NCI-H748 (cell line): ENCODE results near the gene AQP11.
"Not testable (repeated sequence)": the region's sequence is repeated elsewhere in the genome, so short reads cannot be mapped to it uniquely, and the experiment has no call there.

Source experiments
- DNase-seq: peaks from one replicate; lab custom pipeline; 2025; ENCODE audit not compliant: unreplicated experiment; lab: John Stamatoyannopoulos, UW

The AQP11 gene

DNA sequence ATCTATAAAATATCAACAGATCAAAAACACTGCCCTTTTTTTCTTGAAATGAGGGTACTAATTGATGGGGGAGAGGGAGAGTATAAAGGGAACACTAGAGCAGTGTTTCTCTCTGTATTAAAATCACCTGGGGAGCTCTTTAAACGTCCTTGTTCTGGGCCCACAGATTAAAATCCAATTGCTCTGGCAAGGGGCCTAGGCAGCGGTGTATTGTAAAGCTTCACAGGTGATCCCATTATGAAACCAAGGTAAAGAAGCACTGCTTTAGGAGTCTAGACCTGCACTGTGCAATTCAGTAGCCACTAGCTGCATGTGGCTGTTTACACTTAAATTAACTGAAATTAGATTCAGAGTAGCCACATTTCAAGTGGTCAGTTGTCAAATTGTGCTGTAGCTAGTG lies 3.0 kb downstream of the AQP11 start:
- DNase-seq = peak; percentile 78

DNA sequence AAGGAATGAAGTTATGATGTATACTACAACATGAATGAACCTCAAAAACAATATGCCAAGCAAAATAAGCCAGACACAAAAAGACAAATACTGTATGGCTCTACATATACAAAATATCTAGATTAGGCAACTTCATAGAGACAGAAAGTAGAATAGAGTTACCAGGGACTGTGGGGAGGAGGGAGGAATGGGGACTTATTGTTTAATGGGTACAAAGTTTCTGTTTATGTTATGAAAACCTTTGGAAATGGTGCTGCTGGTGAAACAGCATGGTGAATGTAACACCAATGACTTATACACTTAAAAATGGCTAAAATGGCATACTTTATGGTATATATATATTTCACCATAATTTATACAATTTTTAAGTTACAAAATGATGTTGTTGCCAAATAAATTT lies 4.1 kb downstream of the AQP11 start:
- DNase-seq = no peak

DNA sequence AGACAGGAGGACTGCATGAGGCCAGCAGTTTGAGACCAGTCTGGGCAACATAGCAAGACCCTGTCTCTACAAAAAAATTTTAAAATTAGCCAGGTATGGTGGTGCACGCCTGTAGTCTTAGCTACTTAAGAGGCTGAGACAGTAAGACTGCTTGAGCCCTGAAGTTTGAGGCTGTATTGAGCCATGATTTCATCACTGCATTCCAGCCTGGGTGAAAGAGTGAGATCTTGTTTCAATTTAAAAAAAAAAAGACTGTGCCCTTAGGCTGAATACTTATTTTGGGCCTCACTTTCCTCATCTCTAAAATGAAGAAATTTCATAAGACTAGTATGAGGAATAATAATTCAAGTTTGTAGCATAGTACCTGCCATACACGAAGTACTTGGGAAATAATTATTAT lies 6.9 kb downstream of the AQP11 start:
- no peak for DNase-seq

DNA sequence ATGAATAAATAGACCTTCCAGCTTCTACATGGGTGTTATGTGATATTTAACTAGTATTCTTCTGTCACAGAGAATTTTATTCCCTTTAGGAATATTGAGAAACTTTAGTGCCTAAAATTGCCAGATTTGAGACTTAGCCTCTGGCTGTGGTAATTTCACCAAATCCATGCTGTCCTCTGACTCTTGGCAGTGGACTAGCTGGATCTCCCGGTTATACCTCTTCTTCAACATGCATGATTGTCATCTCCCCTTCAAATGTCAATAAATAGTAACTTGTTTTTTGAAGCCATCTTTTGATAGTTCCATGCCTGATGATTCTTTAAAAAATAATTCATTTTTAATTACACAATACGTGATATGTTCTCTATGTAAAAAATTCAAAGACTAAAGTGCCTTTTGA lies 8.4 kb downstream of the AQP11 start:
- DNase-seq = no peak

- no peak for DNase-seq
Measured at GRCh38 chr11:77602381-77603088, 12.8 kb downstream of the AQP11 start.

DNA sequence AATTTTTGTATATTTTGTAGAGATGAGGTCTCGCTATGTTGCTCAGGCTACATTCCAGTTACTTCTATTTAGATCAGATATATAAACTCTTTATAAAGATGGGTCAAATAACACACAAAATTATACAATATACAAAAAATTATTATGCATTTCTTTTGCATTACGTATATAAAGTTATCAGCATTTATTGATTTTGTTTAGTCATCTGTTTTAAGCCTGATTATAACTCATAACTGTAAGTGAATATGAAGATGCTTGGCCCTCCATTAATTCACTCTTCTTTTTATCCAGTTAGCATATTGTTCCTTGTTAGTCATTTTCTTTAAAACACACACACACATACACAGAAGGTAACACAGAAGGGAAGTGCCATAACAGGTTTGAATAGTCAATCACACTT lies 14.5 kb downstream of the AQP11 start:
- DNase-seq = no peak

DNA sequence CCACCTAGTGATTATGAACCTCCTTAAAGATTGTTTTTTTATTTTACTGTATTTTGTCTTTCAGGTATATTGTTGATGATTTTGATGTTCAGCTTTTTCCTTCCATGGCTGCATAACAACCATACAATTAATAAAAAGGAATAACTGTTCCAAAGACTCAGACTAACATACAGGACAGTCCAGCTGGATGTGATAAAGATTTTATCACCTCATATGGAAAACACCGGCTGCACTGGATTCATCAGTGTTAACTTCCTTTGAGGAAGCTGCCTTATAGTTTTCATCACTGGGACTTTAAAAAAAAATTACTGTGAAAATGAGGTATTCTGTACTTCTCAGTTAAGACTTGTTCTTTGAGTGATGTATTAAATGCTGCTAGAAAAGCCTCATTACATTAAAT lies 19.5 kb downstream of the AQP11 start:
- no peak for DNase-seq

GRCh38 chr11:77611921-77612320 lies 22.2 kb downstream of the AQP11 start:
- no peak for DNase-seq

DNA sequence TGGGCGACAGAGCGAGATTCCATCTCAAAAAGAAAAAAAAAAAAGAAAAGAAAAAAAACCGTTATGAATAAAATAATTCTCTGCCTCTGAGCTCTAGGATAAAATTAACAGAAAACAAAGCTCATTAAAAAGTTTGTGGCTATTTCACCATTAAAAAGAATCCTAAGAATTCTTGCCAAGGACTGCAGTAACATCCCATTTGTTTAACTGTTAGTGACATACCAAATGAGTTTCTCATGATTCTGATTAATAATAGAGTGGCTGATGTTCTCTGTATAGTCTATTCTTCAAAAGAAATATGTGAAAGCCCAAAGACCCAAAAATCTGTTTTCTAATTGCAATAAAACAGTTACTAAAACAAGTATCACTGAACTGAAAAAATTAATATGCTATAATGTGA lies 28.1 kb downstream of the AQP11 start:
- DNase-seq = no peak

GRCh38 chr11:77619576-77620198 lies 29.9 kb downstream of the AQP11 start:
- DNase-seq = peak; percentile 54

DNA sequence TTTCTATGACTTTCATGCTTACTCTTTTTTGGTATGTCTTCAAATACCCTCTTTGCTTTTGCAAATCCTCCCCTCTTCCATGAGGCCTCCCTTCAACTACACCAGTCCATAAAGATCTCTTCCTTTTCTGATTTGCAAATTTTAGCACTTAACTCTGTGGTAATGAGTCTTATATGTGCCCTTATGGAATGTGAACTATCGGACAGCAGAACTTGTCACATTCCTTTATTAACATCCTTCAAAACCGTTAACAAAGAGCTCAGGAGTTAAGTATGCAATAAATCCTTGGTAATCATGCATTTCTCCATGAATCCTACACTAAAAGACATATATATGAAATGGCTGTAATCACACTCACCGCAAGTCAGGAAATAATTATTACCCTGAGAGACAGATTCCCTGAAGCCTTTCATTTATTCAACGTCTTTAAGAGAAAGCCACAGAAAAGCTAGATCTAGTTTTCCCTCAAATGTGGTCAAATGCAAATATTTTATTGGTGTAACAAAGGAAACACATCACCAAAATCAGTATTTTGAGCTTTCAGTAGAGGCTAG lies 40.5 kb downstream of the AQP11 start:
- no peak for DNase-seq

DNA sequence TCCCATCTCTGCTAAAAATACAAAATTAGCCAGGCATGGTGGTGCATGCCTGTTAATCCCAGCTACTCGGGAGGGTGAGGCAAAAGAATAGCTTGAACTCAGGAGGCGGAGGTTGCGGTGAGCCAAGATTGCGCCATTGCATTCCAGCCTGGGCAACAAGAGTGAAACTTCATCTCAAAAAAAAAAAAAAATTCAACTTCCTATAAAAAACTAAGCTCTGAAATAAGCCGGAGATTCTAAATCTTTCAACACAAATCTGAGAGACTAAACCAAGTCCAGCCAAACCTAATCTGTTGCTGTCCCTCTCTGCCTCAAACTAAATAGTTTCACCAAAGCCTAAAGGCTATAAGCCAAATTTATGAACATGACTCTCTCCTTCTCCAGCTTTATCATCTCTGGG lies 44.2 kb downstream of the AQP11 start:
- not testable (repeated sequence) for DNase-seq

DNA sequence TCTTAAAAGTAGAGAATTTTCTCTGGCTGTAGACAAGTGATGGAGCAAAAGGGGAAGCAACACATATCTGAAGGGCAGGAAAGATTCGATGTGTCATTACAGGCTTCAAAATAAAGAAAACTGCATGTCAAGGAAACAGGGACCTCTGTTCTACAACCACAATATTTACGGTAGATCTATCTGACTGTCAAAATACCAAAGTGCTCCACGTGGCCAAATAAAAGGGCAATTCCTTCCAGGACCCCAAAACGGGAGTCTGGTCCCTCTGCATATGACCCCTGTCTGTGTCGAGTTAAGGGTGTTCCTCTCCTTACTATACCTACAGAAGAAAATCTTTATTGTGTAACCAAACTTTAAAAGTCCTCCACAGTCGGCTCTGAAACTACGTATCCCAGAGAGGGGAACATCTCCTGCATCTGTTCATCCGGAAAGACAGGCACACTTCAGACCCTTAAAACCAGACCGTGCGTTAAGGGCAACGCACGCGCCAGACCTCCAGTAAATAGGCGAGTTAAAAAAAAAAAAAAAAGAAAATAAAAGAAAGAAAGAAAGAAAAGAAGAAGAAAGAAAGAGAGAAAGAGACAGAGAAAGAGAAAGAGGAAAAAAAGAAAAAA lies 47.1 kb downstream of the AQP11 start:
- DNase-seq = no peak

GRCh38 chr11:77637345-77638165 lies 47.8 kb downstream of the AQP11 start, which contains the start of gene CLNS1A:
Gene CLNS1A, minus strand, starts transcription at chr11:77637794. Its CDS starts 80 bp downstream, at chr11:77637714.
- peak; percentile 89 for DNase-seq

- no peak for DNase-seq
Measured at GRCh38 chr11:77642228-77642627, 52.5 kb downstream of the AQP11 start.

DNA sequence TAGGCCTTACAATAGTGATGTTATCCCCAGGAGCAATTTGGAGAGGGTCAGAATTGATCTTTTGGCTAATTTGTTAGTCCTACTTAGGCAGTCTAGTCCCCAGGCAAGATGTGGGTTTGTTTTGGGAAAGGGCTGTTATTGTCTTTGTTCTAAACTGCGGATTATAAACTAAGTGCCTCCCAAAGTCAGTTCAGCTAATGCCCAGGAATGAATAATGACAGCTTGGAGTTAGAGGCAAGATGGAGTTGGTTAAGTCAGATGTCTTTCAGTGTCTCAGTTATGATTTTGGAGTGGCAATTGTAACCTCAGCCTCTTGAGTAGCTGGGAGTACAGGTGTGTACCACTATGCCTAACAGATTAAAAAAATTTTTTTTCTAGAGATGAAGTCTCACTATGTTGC lies 55.1 kb downstream of the AQP11 start:
- DNase-seq = no peak

GRCh38 chr11:77647654-77648305 lies 58.0 kb downstream of the AQP11 start:
- DNase-seq = no peak

DNA sequence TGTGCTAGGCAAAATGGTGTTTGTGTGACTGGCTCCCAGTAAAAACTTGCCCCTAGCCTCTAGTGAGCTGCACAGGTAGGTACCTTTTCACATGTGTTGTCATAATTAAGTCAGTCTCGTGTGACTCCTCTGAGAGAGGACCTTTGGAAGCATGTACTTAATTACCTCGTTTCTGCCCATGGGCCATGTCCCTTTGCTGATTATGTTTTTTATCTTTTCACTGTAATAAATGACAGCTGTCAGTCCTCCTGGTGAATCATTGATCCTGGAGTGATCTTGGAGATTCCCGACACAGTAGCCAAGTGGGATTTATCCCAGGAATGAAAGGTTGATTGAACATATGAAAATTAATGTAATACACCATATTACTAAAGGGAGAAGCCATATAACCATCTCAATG lies 60.4 kb downstream of the AQP11 start:
- DNase-seq = no peak

GRCh38 chr11:77654770-77655434 lies 65.1 kb downstream of the AQP11 start:
- no peak for DNase-seq

DNA sequence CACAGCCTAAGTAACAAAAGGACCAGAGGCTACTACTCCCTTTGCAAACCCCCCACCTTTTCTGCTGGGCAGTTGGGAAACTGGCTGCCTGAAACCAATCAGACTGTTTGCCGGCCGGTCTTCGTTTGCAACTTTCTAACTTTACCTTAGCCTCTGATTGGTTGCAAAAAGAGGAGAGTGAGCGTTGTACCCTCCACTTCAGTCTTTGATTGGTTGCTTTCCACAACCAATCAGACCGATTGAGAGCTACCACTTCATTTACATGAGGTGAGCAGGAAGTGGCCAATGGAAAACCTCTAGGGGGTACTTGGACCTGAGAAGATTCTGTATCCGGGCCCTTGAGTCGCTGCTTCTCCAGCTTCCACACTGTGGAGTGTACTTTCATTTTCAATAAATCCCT lies 66.6 kb downstream of the AQP11 start:
- DNase-seq = no peak
